Subcutaneous adipose tissue (tissue), 4 donors: ENCODE data around the gene PRSS56. TPM values are rescaled to one million over a fixed set of nuclear protein-coding genes. Genes with fewer than 3 reads are reported as not detected.

ENCODE experiments used
- total RNA-seq, 4 donors: library from RNA; depleted of rRNA; stranded (reverse); fragments of >200 nt; gene quantifications; one replicate each; pipeline ENCODE4 v1.1.0, GENCODE V29; 2016
- TF ChIP-seq, protein P1 (sequence below): fragments of 450-650 bp; IDR thresholded peaks from one replicate; pipeline ENCODE4 v1.5.1; 2016; ENCODE audit warnings: low read depth, mild to moderate bottlenecking, control low read depth, antibody characterized with exemption, moderate library complexity

The PRSS56 gene
- total RNA-seq, 4 donors from 2014 or later = not detected

DNA sequence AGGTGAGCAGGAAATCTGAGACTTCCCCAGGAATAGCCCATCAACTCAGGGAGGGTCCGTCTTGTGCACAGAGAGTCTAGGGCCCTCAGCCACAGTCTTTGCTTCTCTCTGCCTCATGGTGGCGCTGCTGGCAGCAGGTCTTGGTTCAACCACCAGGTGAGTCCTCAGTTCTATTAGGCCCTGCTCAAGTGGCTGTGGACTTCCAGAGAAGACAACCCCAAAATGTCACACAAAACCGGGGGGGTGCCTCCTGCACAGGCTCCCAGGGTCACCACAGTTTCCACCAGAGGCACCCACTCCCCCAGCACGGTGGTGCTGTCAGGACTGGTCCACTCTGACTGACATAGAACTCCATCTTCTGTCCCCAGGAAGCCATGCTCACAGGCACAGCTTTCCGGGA, 16.9 kb downstream of the PRSS56 start:
- TF ChIP-seq, protein P1, sequence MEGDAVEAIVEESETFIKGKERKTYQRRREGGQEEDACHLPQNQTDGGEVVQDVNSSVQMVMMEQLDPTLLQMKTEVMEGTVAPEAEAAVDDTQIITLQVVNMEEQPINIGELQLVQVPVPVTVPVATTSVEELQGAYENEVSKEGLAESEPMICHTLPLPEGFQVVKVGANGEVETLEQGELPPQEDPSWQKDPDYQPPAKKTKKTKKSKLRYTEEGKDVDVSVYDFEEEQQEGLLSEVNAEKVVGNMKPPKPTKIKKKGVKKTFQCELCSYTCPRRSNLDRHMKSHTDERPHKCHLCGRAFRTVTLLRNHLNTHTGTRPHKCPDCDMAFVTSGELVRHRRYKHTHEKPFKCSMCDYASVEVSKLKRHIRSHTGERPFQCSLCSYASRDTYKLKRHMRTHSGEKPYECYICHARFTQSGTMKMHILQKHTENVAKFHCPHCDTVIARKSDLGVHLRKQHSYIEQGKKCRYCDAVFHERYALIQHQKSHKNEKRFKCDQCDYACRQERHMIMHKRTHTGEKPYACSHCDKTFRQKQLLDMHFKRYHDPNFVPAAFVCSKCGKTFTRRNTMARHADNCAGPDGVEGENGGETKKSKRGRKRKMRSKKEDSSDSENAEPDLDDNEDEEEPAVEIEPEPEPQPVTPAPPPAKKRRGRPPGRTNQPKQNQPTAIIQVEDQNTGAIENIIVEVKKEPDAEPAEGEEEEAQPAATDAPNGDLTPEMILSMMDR = no peak

DNA sequence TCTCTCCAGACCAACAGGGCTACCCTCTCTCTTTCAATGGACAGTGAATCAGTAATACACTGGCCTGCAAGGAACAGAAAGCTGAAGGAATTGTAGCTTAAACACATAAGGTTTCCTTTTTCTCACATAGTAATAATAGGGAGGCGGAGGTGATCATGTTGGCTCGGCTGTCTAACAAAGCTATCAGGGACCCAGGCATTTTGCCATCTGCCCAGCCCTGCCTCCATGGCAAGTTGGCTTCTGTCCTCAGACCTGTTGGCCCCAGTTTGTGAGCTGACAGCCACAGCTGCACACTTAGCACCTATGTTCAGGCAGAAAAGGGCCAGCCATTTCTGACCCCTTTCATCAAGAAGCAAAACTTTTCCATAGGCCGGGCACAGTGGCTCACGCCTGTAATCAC, 17.3 kb downstream of the PRSS56 start:
- TF ChIP-seq, protein P1 = no peak

DNA sequence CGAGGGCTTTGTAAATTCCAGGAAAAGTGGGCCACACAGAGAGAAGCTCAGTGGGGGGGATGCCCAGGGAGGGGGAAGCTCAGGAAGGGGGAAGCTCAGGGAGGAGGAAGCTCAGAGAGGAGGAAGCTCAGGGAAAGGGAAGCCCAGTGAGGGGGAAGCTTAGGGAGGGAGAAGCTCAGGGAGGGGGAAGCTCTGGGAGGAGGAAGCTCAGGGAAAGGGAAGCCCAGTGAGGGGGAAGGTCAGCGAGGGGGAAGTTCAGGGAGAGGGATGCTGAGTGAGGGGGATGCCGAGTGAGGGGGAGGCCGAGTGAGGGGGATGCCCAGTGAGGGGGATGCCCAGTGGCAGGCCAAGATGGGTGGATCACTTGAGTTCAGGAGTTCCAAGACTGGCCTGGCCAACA, 18.5 kb downstream of the PRSS56 start:
- TF ChIP-seq, protein P1 = no peak

DNA sequence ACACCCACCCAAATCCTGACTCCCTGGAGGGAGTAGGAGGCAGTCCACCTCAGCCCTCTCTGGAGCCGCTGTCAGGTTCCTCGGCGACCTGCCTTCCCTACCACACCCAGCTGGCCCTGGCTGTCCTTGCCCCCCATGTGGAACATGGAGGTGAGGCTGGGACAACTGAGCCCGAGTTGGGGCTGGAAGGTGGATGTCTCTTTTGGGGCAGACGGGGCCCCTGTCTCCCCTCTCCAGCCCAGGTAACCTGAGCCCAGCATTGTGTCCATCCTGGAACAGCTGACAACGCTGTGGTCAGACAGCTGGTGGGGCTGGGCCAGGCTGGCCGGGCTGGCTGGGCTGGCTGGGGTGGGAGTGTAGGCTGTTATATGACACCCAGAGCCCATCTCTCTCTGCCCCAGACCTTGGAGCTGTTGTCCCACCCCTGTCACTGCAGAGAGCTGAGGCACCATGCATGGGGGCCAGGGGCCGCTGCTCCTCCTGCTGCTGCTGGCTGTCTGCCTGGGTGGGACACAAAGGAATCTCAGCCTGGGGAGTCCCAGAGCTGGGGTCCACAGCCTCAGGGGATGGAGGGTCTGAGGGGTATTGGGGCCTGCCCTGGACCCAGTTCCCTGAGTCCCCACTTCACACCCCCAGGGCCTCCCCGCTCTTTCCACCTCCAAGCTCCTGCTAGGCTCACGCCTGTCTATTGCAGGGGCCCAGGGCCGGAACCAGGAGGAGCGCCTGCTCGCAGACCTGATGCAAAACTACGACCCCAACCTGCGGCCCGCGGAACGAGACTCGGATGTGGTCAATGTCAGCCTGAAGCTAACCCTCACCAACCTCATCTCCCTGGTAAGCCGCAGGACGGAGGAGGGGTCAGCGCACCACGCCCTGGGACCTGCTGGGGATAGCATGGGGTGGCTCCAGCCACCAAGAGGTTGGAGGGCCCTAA, 19.4 kb downstream of the PRSS56 start, which contains the start of gene CHRNG:
CHRNG (plus strand) TSS at position 395 of the 934 bp plus-strand sequence; CDS start at position 451, 56 bp downstream.
- TF ChIP-seq, protein P1 = no peak

DNA sequence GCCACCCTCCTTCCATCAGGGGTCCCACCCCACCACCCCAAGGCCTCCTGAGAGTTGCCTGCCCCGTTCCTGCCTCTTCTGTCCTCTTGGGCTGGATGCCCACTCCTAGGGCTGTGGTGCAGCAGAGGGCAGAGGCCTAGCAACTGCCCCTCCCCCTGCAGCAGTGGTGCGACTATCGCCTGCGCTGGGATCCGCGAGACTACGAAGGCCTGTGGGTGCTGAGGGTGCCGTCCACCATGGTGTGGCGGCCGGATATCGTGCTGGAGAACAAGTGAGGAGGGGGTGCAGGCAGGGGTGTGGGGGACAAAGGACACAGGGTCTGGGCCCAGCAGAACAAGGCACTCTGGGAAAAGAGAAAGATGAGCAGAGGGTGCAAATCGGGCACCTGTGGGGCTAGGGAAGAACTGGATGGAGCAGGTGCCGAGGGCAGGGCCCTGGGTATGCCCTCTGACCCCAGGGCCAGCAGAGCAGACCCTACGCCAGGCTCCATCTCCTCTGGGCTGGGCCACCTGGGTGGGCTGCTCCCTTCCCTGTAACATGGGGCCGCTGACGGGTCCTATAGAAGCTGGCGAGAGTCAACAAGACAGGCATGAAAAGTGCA, 20.4 kb downstream of the PRSS56 start:
- TF ChIP-seq, protein P1 = no peak

DNA sequence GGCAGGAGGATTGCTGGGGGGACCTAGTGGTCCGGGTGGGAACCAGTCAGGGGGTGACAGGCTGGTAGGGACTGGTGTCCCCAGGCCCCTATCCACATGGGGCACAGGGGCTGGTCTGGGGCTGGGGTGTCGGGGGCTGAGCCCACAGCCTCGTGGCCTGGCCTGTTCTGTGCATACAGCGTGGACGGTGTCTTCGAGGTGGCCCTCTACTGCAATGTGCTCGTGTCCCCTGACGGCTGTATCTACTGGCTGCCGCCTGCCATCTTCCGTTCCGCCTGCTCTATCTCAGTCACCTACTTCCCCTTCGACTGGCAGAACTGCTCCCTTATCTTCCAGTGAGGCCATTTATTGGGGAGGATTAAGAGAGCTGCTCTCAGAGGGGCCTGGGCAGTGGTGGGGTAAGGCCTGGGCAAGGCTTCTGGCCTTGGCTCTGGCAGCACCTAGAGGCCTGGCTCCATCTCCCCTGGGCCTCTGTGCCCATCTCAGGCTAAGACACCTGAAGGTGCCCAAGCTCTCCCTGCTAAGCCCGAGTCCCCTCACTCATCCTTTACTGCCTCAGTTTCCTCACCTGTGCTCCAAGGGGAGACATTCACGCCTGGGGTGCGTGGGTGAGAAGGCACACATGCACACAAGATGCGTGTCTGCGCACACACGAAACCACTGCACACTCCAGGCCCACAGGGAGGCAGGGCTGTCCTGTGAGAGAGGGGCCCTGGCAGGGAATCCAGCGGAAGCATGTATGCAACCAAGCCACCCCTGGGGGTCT, 21.2 kb downstream of the PRSS56 start:
- TF ChIP-seq, protein P1 = no peak
